ENCODE data around the gene INPP4B.

INPP4B gene

DNA sequence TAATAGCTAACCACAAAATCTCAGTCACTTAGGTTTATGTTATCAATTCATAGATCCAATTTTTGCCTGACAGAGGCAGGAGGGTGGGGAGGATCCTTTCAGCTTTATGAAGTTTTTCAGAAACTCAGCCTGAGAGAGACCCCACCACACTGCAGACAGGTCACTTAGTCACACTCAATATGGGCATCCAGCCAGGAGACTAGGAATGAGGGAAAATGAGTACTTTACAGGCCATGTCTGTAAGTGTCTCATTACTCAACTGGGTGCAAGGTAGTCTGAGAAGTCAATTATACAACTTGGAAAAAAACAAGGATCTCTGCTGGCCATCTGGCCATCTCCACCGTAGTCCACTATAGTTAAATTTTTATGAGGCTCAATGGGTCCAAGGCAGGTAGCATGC is 365.9 kb downstream of the INPP4B start:
- Histone ChIP-seq H3K9ac (ENCODE audit: low read length) (no peak overlapping the region), H3K36me3 (ENCODE audit: insufficient read depth, low read length) (no peaks in the 10 kb centered on the region), H2AFZ (ENCODE audit: low read length) (no peak overlapping the region), H3F3A (ENCODE audit: insufficient read depth, low read length) (no peaks in the 10 kb centered on the region), H3K4me2 (ENCODE audit: low read length) (no peak overlapping the region), H3K9me3 (ENCODE audit: low read length) (no peaks in the 10 kb centered on the region), H3K4me3 (ENCODE audit: low read depth, low read length, poor library complexity, severe bottlenecking) (no peak overlapping the region), H3K79me2 (ENCODE audit: insufficient read depth, low read length) (no peaks in the 10 kb centered on the region), H3K4me1 (ENCODE audit: insufficient read depth, low read length, severe bottlenecking) (no peaks in the 10 kb centered on the region), H3K9me2 (ENCODE audit: low read depth, low read length) (no peaks in the 10 kb centered on the region), H3K27me3 (ENCODE audit: insufficient read depth, low read length) (no peaks in the 10 kb centered on the region), H3K27ac (ENCODE audit: low read depth, low read length, poor library complexity, severe bottlenecking) (no peak overlapping the region), H4K20me1 (ENCODE audit: insufficient read depth, low read length) (no peaks in the 10 kb centered on the region)
- TF ChIP-seq, protein P1, sequence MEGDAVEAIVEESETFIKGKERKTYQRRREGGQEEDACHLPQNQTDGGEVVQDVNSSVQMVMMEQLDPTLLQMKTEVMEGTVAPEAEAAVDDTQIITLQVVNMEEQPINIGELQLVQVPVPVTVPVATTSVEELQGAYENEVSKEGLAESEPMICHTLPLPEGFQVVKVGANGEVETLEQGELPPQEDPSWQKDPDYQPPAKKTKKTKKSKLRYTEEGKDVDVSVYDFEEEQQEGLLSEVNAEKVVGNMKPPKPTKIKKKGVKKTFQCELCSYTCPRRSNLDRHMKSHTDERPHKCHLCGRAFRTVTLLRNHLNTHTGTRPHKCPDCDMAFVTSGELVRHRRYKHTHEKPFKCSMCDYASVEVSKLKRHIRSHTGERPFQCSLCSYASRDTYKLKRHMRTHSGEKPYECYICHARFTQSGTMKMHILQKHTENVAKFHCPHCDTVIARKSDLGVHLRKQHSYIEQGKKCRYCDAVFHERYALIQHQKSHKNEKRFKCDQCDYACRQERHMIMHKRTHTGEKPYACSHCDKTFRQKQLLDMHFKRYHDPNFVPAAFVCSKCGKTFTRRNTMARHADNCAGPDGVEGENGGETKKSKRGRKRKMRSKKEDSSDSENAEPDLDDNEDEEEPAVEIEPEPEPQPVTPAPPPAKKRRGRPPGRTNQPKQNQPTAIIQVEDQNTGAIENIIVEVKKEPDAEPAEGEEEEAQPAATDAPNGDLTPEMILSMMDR (IDR thresholded peaks at IDR 0.05; ENCODE audit: low read length): no peak
- no peak for TF ChIP-seq EZH2 (IDR thresholded peaks at IDR 0.05; ENCODE audit: borderline replicate concordance, low read length)

DNA sequence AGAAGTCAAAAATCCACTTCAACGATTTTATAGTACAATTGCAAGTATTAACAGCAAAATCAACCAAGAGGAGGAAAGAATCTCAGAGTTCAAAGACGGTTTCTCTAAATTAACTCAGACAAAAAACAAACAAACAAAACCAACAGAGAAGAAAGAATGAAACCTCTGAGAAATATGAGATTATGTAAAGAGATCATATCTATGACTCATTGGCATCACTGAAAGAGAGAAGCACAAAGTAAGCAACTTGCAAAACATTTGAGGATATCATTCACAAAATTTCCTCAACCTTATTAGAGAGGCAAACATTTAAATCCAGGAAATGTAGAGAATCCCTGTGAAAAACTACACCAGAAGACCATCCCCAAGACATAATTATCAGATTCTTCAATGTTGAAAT is 370.4 kb downstream of the INPP4B start:
- TF ChIP-seq, protein P1 (IDR thresholded peaks at IDR 0.05; ENCODE audit: low read length): no peak
- no peak for TF ChIP-seq EZH2 (IDR thresholded peaks at IDR 0.05; ENCODE audit: borderline replicate concordance, low read length)
- Histone ChIP-seq H3K4me2 (ENCODE audit: low read length) (no peak overlapping the region), H3K9me2 (ENCODE audit: low read depth, low read length) (no peaks in the 10 kb centered on the region), H3K9ac (ENCODE audit: low read length) (no peak overlapping the region), H3K27me3 (ENCODE audit: insufficient read depth, low read length) (no peaks in the 10 kb centered on the region), H3K9me3 (ENCODE audit: low read length) (no peaks in the 10 kb centered on the region), H3F3A (ENCODE audit: insufficient read depth, low read length) (no peaks in the 10 kb centered on the region), H2AFZ (ENCODE audit: low read length) (no peak overlapping the region), H3K4me1 (ENCODE audit: insufficient read depth, low read length, severe bottlenecking) (no peaks in the 10 kb centered on the region), H3K27ac (ENCODE audit: low read depth, low read length, poor library complexity, severe bottlenecking) (no peak overlapping the region), H3K4me3 (ENCODE audit: low read depth, low read length, poor library complexity, severe bottlenecking) (no peak overlapping the region), H4K20me1 (ENCODE audit: insufficient read depth, low read length) (no peaks in the 10 kb centered on the region), H3K79me2 (ENCODE audit: insufficient read depth, low read length) (no peaks in the 10 kb centered on the region), H3K36me3 (ENCODE audit: insufficient read depth, low read length) (no peaks in the 10 kb centered on the region)

DNA sequence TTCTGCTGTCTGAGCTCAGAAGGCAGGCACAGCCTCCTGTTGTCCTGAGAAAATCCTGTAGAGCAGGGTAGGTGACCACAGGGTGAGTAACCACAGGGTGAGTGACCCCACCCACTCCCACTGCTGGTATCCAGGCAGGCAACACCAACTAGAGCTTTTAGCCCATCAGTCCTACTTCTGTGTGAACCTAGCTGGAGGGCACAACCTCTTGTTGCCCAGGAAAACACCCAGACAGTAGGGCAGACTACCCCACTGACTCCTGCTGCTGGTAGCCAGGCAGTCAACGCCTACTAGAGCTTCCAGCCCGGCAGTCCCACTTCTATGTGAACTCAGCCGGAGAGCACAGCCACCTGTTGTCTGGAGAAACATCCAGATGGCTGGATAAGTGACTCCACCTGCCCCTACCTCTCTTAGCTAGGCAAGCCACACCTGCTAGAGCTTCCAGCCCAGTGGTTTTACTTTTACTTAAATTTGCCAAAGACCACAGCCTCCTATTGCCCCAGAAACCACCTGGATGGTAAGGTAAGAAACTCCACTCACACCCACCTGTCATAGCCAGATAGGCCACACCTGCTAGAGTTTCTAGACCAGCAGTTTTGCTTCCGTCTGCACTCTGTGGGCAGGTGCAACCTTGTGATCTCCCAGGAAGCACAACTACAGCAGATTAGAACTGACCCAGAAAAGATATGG is 371.6 kb downstream of the INPP4B start:
- no peaks in the 10 kb centered on the region for H3K36me3 ChIP-seq (ENCODE audit: insufficient read depth, low read length)
- no peaks in the 10 kb centered on the region for H3K9me2 ChIP-seq (ENCODE audit: low read depth, low read length)
- H3K27ac ChIP-seq (ENCODE audit: low read depth, low read length, poor library complexity, severe bottlenecking): no peak overlapping the region
- no peaks in the 10 kb centered on the region for H3K9me3 ChIP-seq (ENCODE audit: low read length)
- no peak overlapping the region for H3K9ac ChIP-seq (ENCODE audit: low read length)
- no peaks in the 10 kb centered on the region for H4K20me1 ChIP-seq (ENCODE audit: insufficient read depth, low read length)
- H2AFZ ChIP-seq (ENCODE audit: low read length): no peak overlapping the region
- TF ChIP-seq, protein P1 (IDR thresholded peaks at IDR 0.05; ENCODE audit: low read length): no peak
- no peak for TF ChIP-seq EZH2 (IDR thresholded peaks at IDR 0.05; ENCODE audit: borderline replicate concordance, low read length)
- H3K79me2 ChIP-seq (ENCODE audit: insufficient read depth, low read length): no peaks in the 10 kb centered on the region
- no peak overlapping the region for H3K4me3 ChIP-seq (ENCODE audit: low read depth, low read length, poor library complexity, severe bottlenecking)
- H3F3A ChIP-seq (ENCODE audit: insufficient read depth, low read length): no peaks in the 10 kb centered on the region
- no peaks in the 10 kb centered on the region for H3K4me1 ChIP-seq (ENCODE audit: insufficient read depth, low read length, severe bottlenecking)
- H3K4me2 ChIP-seq (ENCODE audit: low read length): no peak overlapping the region
- H3K27me3 ChIP-seq (ENCODE audit: insufficient read depth, low read length): no peaks in the 10 kb centered on the region
